ENCODE results near the gene ABHD6.

GRCh38 chr3:58298190-58298589, 60.6 kb downstream of the ABHD6 start:
- TF ChIP-seq CTCF (IDR thresholded peaks at IDR 0.05), result no peak
- TF ChIP-seq POLR2A (IDR thresholded peaks at IDR 0.05), result no peak
